GM12873 (cell line): ENCODE measurements around the gene CELSR3.

Experiments
- TF ChIP-seq, protein P1 (sequence below): IDR thresholded peaks from 2 replicates; pipeline ENCODE4 v1.5.1; 2012; ENCODE audit warnings: low read depth, mild to moderate bottlenecking, moderate library complexity, low read length, control low read depth; ENCODE audit not compliant: insufficient read depth; ENCODE audit errors: missing control alignments

The CELSR3 gene

DNA sequence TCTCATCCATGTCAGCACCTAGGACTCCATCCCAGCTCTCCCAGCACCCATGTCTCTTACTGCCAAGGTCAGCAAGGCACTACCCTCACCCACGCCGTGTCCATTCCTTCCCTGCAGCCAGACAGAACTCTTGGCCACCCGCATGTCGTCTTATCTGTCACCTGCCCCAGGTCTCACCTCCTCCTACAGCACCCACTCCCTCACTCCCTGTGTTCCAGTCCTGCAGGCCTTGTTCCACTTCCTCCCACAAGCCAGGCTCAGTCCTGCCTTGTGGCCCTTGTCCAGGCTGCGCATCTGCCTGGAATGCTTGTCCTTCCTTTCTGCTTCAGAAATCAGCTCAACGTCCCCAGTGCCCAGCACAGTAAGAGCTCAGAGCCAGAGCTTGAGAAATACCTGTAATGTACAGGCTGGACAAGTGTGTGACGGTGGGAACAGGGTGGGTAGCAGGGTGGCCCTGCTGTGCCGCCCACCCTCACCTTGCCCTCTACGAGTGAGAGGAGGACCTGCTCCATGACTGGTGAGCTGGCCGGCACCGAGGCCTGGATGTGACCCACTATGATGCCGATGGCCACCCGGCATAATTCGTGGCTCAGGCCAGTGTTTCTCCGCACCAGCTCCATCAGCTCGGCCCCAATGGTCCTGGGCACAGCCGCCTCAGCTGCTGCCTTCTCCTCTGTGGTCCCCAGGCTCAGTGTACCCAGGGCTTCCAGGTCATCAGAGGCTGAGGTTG, 18.3 kb upstream of the CELSR3 start:
- TF ChIP-seq, protein P1, sequence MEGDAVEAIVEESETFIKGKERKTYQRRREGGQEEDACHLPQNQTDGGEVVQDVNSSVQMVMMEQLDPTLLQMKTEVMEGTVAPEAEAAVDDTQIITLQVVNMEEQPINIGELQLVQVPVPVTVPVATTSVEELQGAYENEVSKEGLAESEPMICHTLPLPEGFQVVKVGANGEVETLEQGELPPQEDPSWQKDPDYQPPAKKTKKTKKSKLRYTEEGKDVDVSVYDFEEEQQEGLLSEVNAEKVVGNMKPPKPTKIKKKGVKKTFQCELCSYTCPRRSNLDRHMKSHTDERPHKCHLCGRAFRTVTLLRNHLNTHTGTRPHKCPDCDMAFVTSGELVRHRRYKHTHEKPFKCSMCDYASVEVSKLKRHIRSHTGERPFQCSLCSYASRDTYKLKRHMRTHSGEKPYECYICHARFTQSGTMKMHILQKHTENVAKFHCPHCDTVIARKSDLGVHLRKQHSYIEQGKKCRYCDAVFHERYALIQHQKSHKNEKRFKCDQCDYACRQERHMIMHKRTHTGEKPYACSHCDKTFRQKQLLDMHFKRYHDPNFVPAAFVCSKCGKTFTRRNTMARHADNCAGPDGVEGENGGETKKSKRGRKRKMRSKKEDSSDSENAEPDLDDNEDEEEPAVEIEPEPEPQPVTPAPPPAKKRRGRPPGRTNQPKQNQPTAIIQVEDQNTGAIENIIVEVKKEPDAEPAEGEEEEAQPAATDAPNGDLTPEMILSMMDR = no peak

DNA sequence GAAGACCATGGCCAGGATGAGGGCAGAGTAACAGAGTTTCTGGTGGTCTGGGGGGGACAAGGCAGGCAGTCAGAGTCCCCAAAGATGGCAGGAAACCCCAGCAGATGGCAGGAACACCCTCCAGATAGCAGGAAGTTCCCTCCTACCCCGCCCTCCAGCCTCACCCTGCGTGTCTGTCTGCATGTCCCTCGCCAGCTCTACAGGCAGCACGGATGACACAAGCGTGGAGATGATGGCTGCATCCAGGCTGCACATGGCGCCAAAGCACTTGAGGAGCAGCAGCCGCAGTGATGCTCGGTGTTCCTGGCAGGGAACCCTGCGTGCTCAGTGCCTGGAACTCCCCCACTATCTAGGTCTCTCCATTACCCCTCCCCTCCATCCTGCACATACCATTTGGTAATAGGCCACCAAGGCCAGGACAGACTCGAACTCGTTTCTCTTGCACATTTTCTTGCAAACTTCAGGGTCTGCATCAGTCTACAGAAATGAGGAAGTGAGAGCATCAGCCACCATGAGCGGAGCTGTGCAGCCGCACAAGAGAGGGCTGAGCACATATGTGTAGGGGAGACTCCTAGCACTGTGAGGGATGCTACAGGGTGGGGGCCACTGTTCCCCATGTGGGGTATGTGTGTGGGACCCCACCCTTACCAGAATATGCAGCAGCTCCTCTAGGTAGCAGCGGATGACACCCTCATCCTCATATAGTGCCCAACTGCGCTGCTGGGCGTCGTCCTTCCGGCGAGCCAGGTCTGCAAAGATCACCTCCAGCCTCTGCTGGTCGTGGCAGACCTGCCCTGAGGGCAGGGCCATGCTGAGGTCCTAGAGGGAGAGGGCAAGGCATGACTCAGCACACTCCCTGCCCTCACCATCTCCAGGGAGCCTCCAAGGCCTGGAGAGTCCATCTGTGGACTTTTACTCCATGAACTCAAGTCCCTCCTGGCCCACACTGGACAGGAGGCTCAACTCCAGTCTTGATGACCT, 17.0 kb upstream of the CELSR3 start:
- TF ChIP-seq, protein P1 = no peak

DNA sequence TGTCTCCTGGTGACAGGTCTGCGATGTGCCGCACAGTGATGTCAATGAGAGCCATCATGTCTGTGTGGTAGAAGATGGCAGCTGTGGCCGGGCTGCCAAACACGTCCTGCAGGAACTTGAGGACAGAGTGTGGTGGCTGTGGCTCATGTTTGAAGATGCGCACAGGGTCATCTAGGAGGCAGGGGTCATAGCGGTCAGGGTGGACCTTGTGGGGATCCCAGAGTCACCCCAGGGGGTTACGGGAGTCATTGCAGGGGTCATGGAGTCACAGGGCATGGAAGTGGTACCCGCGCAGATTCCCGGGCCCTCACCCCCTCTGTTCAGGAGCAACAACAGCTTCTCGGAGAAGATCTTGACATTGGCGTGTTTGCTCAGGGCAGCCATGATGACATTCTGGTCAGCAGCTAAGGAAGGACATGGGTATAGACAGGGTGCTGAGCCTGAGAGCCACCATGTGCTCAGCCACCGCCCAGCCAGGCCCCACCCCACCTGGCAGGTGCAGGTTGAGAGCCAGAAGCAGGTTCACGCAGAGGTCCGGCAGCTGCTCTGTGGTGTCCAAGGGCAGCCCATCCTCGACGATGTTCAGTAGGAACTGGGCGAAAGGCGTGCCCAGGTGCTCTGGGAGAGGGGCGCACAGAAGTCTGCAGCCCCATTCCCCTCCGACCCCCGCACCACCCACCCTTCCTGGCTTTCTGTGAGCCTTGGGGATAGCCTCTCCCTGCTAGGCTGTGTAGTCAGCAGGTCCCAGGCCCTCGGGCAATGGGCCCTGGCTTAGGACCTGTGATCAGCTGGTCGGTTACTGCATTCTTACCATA, 16.1 kb upstream of the CELSR3 start:
- TF ChIP-seq, protein P1 = no peak

DNA sequence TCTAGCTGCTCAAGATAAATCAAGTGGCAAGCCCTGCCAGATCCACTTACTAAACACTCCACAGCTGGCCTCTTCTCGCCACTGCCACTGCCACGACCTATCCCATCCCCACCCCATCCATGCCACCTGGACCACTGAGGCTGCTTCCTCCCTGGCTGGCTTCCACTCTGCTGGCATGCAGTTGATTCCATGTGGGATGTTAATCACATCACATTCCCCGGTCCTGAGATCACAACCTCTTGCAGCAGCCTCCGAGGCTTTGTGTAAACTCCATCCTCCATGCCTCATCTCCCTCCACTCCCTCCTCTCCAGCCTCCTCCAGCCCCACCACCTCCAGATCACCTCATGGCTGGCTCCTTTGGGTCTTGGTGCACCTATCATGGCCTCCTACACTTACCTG, 15.4 kb upstream of the CELSR3 start:
- TF ChIP-seq, protein P1 = no peak

DNA sequence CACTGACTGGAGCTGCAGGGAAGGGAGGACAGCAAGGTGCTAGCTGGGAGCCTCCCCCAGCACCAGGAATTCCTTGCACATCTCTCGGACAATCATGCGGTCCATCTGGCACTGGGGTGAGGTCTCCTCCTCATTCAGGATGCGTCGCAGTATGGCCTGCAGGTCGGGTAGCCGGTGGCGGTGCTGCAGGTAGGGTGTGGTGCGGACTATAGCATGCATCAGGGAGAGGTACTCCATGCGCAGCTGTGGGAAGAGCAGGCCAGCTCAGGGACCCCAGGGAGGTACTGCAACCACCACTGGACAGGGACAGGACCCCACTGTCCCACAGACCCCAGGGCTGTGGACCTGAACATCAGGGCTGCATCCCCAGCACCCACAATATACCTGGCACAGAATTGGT, 11.8 kb upstream of the CELSR3 start:
- TF ChIP-seq, protein P1 = no peak

DNA sequence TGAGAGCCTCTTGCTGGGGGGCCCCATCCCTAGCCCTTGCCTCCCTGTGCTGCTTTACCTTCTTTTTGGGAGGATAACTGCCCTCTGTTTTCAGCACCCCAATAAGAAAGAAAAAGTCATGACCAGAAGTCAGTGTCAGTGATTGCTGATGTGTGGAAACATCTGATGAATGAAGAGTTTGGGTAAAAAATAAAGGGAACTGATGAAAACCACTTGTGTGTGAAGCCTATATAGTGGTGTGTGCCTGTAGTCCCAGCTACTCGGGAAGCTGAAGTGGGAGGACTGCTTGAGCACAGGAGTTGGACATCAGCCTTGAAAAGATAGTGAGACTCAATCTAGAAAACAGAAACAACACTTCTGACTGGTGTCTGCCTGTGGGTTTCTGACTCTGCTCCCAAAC, 9.8 kb upstream of the CELSR3 start:
- TF ChIP-seq, protein P1 = no peak

DNA sequence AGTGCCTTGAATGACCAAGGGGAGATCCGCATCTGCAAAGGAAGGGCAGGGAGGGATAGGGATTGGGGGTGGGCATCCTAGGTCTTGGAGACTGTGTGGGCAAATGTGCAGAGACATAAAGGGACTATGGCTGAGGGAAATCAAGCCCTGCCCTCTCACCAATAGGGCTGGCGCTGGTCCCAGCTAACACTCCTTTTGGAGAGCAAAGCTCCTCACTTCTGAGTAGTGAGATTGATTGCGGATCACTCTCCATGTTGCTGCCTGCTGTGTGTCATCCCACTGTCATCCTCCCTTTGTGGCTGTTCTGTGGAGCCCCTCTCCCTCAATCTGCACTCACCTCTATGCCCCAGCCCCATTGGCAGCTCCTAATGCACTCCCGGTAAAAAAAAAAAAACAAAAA, 2.2 kb upstream of the CELSR3 start:
- TF ChIP-seq, protein P1 = no peak
